DMS53 (cell line): ENCODE results near the gene THBS4.

Experiments used
- DNase-seq: peaks from one replicate; lab custom pipeline; 2025; lab: John Stamatoyannopoulos, UW

THBS4 gene

DNA sequence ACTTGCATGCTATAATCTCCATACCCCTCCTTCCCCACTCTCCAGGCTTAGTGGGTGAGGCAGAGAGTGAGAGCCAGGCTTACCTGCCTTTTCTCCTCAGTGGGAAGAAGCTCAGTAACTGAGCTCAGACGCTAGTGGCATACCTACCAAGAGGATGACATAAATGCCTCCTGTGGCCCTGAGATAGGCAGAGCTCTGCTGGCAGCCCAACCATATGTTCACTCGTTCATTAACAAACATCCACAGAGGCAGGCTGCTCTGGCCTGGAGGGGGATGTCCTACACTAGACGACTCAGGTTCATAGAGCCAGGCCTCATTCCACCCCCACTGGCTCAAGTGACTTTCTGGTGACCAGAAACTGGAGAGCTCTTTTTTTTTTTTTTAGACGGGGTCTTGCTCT is 81.3 kb downstream of the THBS4 start:
- DNase-seq = no peak

- no peak for DNase-seq
These were observed 82.3 kb downstream of the THBS4 start for GRCh38 chr5:80117446-80117845.

DNA sequence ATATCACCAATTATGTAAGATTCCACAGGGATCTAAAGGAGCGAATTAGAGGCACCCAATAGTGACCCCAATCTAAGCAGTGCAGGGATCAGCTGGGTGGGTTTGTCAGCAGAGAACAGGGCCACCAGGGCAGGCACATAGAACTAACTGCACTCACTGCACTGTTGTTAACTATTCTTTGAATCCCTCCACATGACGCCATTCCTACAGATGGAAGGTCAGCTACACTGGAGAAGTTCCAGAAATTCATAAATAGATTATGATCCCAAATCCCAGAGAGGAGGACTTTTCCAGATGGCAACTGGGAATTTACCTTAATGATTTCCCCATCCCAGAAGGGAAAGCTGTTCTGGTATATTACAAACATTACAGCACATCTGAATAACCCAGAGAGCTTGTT is 84.2 kb downstream of the THBS4 start:
- no peak for DNase-seq

- no peak for DNase-seq
These were observed 87.4 kb downstream of the THBS4 start for GRCh38 chr5:80122579-80122978.

DNA sequence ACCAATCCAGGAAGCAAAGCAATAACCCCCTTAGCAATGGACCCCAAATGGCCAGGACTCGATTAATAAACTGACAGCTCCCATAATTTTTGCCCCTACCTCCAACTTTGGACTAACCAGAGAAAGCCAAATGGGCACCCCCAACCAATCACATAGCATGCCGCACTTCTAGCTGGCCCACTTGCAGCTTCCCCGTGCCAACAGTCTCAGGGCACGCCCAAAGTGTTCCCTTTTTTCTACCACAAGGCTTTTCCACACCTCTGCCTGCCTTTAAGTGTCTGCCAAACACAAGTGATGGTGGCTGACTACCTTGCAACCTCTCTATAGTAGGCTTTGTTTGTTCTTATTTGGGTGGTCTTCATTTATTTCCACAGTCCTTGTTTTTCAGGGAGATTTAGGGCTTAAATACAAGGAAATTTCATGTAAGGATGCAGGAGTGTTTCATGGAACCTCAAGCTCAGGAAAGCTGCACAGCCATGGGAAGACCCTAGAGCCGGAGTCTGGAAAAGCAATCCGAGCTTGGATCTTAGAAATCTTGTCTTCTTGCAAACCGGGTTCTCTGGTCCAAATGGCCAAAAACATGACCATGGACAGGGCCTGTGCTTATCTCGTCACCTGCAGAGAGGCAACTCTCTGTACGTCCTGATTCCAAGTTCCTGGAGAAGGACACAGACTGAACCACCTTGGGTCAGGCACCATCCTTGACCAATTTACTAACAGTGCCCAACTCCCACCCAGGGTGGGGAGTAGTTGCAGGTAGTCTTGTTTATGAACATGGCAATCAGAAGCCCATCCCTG is 89.2 kb downstream of the THBS4 start:
- no peak for DNase-seq

GRCh38 chr5:80125022-80125961 is 90.1 kb downstream of the THBS4 start:
- no peak for DNase-seq

DNA sequence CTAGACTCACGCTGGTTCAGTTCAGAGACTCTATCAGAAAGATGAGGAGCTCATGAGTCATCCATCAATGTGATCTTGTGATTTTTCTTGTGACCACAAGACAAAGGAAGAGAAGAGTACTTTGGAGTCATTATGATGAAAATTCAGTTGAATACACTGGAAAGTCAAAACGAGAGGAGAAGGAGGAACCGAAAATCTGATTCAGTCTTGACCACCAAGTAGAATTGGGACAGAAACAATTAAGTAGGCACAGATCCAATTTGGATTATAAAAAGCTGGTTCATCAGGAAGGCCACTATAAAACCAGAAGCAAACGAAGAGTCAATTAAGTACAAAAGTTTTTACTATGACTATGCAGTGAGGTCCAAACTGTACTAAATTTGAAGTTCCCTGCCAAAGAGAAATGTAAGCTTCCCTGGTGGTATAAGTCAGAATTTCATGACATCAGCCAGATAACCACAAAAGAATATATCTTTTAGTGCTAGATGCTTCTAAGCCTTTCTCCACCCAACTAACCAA is 90.9 kb downstream of the THBS4 start:
- DNase-seq = no peak

DNA sequence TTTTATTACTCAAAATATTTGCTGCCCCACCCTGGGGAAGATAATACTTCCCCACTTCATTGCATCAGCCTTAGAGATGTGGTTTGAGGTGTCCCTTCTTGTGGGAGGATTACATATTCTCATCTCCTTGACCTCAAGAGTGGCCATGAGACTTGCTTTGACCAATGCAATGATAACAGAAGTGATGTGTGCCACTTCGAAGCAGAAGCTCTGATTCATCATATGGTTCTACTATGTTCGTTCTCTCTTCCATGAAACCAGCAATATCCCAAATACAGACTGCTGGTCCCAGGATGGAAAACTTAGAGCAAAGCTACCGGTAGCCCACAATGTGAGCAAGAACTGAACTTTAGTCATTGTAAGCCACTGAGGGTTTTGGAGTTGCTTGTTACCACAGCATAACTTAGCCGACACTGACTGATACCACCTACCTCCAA is 92.0 kb downstream of the THBS4 start:
- no peak for DNase-seq

DNA sequence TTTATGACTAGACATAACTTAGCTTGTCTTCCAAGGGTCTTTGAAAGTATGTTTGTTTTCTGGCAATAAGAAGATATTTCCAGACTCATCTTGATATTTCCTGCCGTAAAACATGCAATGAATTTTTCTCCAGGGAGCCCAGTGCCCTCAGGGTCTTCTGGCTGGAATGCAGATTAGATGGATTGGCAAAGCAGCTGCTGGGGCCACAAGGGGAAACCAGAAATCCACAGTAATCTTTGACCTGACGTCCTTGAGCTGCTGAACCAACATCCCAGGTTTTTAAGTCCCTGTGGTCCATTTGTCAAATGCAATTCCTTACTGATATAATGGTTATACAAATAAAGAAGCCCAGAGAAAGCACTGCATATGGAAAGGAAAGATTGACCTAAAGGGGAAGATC is 93.0 kb downstream of the THBS4 start:
- DNase-seq = no peak

- DNase-seq = no peak
These were observed 94.0 kb downstream of the THBS4 start for GRCh38 chr5:80129146-80129545.
